OCI-LY1 (cell line): ENCODE measurements around the gene FURIN.

Source experiments
- H2AFZ ChIP-seq: fragments of 200-600 bp; sonication (generic), shearing (Covaris generic); 2 replicates; pipeline ENCODE4 v1.6.0; 2014; ENCODE audit warnings: antibody characterized with exemption, mild to moderate bottlenecking, low read length
- H3F3A ChIP-seq: fragments of 200-600 bp; sonication (generic), shearing (Covaris generic); 2 replicates; pipeline ENCODE4 v1.6.0; 2014; ENCODE audit warnings: mild to moderate bottlenecking, antibody characterized with exemption, low read length, moderate library complexity; ENCODE audit not compliant: insufficient read depth
- H3K27ac ChIP-seq: fragments of 200-600 bp; sonication (generic); 2 replicates; pipeline ENCODE4 v1.5.1; 2014; ENCODE audit warnings: low read length, mixed run types, mild to moderate bottlenecking, low read depth; ENCODE audit not compliant: poor library complexity, severe bottlenecking
- H3K27me3 ChIP-seq: fragments of 200-600 bp; sonication (generic); 2 replicates; pipeline ENCODE4 v1.6.0; 2014; ENCODE audit warnings: antibody characterized with exemption, mild to moderate bottlenecking, low read length, moderate library complexity; ENCODE audit not compliant: insufficient read depth
- H3K36me3 ChIP-seq: fragments of 200-600 bp; sonication (generic); 2 replicates; pipeline ENCODE4 v1.6.1; 2014; ENCODE audit warnings: mild to moderate bottlenecking, antibody characterized with exemption, low read length, moderate library complexity, mixed read lengths; ENCODE audit not compliant: insufficient read depth
- H3K4me1 ChIP-seq: fragments of 200-600 bp; sonication (generic); 2 replicates; pipeline ENCODE4 v1.5.1; 2014; ENCODE audit warnings: mild to moderate bottlenecking, low read length, moderate library complexity; ENCODE audit not compliant: insufficient read depth, severe bottlenecking
- H3K4me2 ChIP-seq: fragments of 200-600 bp; sonication (generic), shearing (Covaris generic); 2 replicates; pipeline ENCODE4 v1.6.1; 2014; ENCODE audit warnings: low read length
- H3K4me3 ChIP-seq: fragments of 200-600 bp; sonication (generic); 2 replicates; pipeline ENCODE4 v1.5.1; 2014; ENCODE audit warnings: low read length, low read depth, mild to moderate bottlenecking, mixed read lengths; ENCODE audit not compliant: poor library complexity, severe bottlenecking
- H3K79me2 ChIP-seq: fragments of 200-600 bp; shearing (Covaris generic); 2 replicates; pipeline ENCODE4 v1.6.1; 2016; ENCODE audit warnings: mixed run types, low read length, mixed read lengths; ENCODE audit not compliant: insufficient read depth
- H3K9ac ChIP-seq: fragments of 200-600 bp; sonication (generic), shearing (Covaris generic); 2 replicates; pipeline ENCODE4 v1.6.1; 2014; ENCODE audit warnings: mild to moderate bottlenecking, low read length, mixed read lengths
- H3K9me2 ChIP-seq: fragments of 200-600 bp; sonication (generic), shearing (Covaris generic); 2 replicates; pipeline ENCODE4 v1.6.1; 2014; ENCODE audit warnings: low read depth, mild to moderate bottlenecking, low read length, mixed read lengths
- H3K9me3 ChIP-seq: fragments of 200-600 bp; shearing (Covaris generic); 2 replicates; pipeline ENCODE4 v1.6.1; 2014; ENCODE audit warnings: low read length, mixed read lengths
- H4K20me1 ChIP-seq: fragments of 200-600 bp; sonication (generic), shearing (Covaris generic); 2 replicates; pipeline ENCODE4 v1.6.0; 2016; ENCODE audit warnings: mild to moderate bottlenecking, low read length; ENCODE audit not compliant: insufficient read depth
- EZH2 ChIP-seq: fragments of 200-600 bp; sonication (generic), shearing (Covaris generic); IDR thresholded peaks from 2 replicates; pipeline ENCODE4 v1.8.0; 2017; ENCODE audit warnings: borderline replicate concordance, mixed run types, mild to moderate bottlenecking, antibody characterized with exemption, low read length, moderate library complexity, mixed read lengths
- TF ChIP-seq, protein P1 (sequence below): fragments of 200-600 bp; sonication (generic), shearing (Covaris generic); IDR thresholded peaks from 2 replicates; pipeline ENCODE4 v1.5.1; 2017; ENCODE audit warnings: mild to moderate bottlenecking, antibody characterized with exemption, low read length, moderate library complexity, mixed read lengths

The FURIN gene

GRCh38 chr15:90916461-90916860, 48.1 kb downstream of the FURIN start:
- H3K9ac ChIP-seq = peak overlapping the region; percentile 64; the same call in 1 of the 2 replicates
- peak overlapping the region; percentile 42 for H3K4me3 ChIP-seq
- H3F3A ChIP-seq = no peaks in the 10 kb centered on the region
- peak overlapping the region; percentile 78 for H3K27ac ChIP-seq
- TF ChIP-seq EZH2 = no peak
- TF ChIP-seq, protein P1, sequence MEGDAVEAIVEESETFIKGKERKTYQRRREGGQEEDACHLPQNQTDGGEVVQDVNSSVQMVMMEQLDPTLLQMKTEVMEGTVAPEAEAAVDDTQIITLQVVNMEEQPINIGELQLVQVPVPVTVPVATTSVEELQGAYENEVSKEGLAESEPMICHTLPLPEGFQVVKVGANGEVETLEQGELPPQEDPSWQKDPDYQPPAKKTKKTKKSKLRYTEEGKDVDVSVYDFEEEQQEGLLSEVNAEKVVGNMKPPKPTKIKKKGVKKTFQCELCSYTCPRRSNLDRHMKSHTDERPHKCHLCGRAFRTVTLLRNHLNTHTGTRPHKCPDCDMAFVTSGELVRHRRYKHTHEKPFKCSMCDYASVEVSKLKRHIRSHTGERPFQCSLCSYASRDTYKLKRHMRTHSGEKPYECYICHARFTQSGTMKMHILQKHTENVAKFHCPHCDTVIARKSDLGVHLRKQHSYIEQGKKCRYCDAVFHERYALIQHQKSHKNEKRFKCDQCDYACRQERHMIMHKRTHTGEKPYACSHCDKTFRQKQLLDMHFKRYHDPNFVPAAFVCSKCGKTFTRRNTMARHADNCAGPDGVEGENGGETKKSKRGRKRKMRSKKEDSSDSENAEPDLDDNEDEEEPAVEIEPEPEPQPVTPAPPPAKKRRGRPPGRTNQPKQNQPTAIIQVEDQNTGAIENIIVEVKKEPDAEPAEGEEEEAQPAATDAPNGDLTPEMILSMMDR = no peak
- H3K9me2 ChIP-seq = no peaks in the 10 kb centered on the region
- no peaks in the 10 kb centered on the region for H3K27me3 ChIP-seq
- no peaks in the 10 kb centered on the region for H3K79me2 ChIP-seq
- H4K20me1 ChIP-seq = no peaks in the 10 kb centered on the region
- H3K4me2 ChIP-seq = peak overlapping the region; percentile 59; the same call in 1 of the 2 replicates
- peaks cover 19% of the 10 kb centered on the region for H3K4me1 ChIP-seq
- H3K9me3 ChIP-seq = no peaks in the 10 kb centered on the region
- H2AFZ ChIP-seq = no peak overlapping the region
- peaks cover 63% of the 10 kb centered on the region; the same call in 1 of the 2 replicates for H3K36me3 ChIP-seq

DNA sequence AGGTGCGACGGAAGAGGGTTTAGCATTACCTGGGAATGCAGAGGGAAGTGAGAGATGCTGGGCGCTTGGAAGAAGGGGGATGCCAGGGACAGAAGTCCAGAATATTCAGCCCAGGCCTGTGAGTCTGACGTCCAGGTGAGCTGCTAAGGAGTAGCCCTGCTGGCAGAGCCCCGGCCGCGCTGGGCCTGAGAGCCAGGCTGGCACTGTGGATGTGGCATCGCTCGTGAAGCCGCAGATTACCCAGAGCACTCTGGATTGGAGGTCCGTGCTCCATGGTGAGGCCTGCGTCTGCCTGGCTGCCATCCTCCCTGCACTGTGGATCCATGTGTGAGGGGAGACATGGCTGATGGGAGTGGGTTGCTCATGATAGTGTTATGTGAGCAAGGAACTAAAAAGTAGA, 49.2 kb downstream of the FURIN start:
- no peak overlapping the region for H3K27ac ChIP-seq
- peaks cover 19% of the 10 kb centered on the region for H3K4me1 ChIP-seq
- H3K4me2 ChIP-seq = no peak overlapping the region
- H3K4me3 ChIP-seq = no peak overlapping the region
- H3F3A ChIP-seq = no peaks in the 10 kb centered on the region
- H3K27me3 ChIP-seq = no peaks in the 10 kb centered on the region
- H3K36me3 ChIP-seq = peaks cover 54% of the 10 kb centered on the region; the same call in 1 of the 2 replicates
- no peak overlapping the region for H2AFZ ChIP-seq
- TF ChIP-seq EZH2 = no peak
- H3K9ac ChIP-seq = no peak overlapping the region
- no peaks in the 10 kb centered on the region for H3K9me3 ChIP-seq
- H3K79me2 ChIP-seq = no peaks in the 10 kb centered on the region
- no peaks in the 10 kb centered on the region for H3K9me2 ChIP-seq
- no peaks in the 10 kb centered on the region for H4K20me1 ChIP-seq

DNA sequence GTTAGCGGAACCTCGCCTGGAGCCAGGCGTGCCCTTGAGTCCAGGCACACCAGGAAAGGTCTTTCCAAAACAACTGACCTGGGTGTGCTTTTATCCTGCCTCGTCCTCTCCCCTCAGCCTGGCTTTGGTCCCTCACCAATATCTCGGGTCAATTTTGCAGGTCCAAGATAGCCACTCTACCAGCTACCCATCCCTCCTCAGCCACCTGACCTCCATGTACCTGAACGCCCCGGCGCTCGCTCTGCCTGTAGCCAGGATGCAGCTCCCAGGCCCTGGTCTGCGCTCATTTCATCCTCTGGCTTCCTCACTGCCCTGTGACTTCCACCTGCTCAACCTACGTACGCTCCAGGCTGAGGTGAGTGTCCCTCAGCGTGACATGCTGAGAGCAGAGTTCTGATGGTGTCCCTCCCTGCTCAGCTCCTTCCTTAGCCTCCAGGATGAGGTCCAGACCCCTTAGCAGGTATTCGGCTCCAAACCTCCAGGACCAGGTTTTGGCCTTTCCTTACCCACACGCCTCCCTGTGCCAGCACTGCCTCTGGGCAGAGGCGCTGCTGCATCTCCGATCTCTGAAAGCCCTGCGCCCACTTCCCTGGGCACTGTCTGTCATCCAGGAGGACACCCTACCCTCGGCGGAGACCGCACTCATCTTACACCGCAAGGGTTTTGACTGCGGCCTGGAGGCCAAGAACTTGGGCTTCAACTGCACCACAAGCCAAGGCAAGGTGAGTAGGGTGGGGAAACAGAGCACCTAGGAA, 49.8 kb downstream of the FURIN start:
- no peaks in the 10 kb centered on the region for H3K27me3 ChIP-seq
- peaks cover 48% of the 10 kb centered on the region; the same call in 1 of the 2 replicates for H3K36me3 ChIP-seq
- H3K9ac ChIP-seq = no peak overlapping the region
- H4K20me1 ChIP-seq = no peaks in the 10 kb centered on the region
- H3K9me3 ChIP-seq = no peaks in the 10 kb centered on the region
- H3K79me2 ChIP-seq = no peaks in the 10 kb centered on the region
- no peak overlapping the region for H2AFZ ChIP-seq
- H3K9me2 ChIP-seq = no peaks in the 10 kb centered on the region
- no peak overlapping the region for H3K27ac ChIP-seq
- TF ChIP-seq, protein P1 = no peak
- TF ChIP-seq EZH2 = no peak
- no peak overlapping the region for H3K4me3 ChIP-seq
- H3K4me2 ChIP-seq = no peak overlapping the region
- no peaks in the 10 kb centered on the region for H3F3A ChIP-seq
- peaks cover 19% of the 10 kb centered on the region for H3K4me1 ChIP-seq
